GM23338 (cell line): Measurements from ENCODE around the gene NEU2. TPM values are rescaled to one million over a fixed set of nuclear protein-coding genes. Genes with fewer than 3 reads are reported as not detected.

Experiments
- ATAC-seq: fragments of 200-7000 bp; cut with Tn5 transposase; 3 replicates; pipeline ENCODE4 v1.9.1; 2020
- DNase-seq: peaks from one replicate; pipeline ENCODE4 v3.0.0-alpha.2; 2015; ENCODE audit warnings: low spot score
- H2AFZ ChIP-seq: fragments of 200-600 bp; sonication (generic); 2 replicates; pipeline ENCODE4 v1.8.0; 2016; ENCODE audit warnings: antibody characterized with exemption, mild to moderate bottlenecking, moderate library complexity
- H3F3A ChIP-seq: fragments of 200-600 bp; sonication (generic); replicated peaks from 2 replicates; pipeline ENCODE4 v1.8.0; 2017; ENCODE audit warnings: antibody characterized with exemption, mixed run types, low read depth
- H3K27ac ChIP-seq: fragments of 200-600 bp; sonication (generic); 2 replicates; pipeline ENCODE4 v1.6.1; 2016; ENCODE audit warnings: low read depth
- H3K27me3 ChIP-seq: fragments of 200-600 bp; sonication (generic); 2 replicates; pipeline ENCODE4 v1.8.0; 2016; ENCODE audit warnings: mild to moderate bottlenecking, mixed run types, moderate library complexity; ENCODE audit not compliant: insufficient read depth
- H3K36me3 ChIP-seq: fragments of 200-600 bp; sonication (generic); 2 replicates; pipeline ENCODE4 v1.8.0; 2016; ENCODE audit warnings: mild to moderate bottlenecking; ENCODE audit not compliant: insufficient read depth
- H3K4me1 ChIP-seq: fragments of 200-600 bp; sonication (generic); 2 replicates; pipeline ENCODE4 v1.8.0; 2016; ENCODE audit warnings: mild to moderate bottlenecking, moderate library complexity; ENCODE audit not compliant: insufficient read depth
- H3K4me2 ChIP-seq: fragments of 200-600 bp; sonication (generic); 2 replicates; pipeline ENCODE4 v1.7.1; 2017; ENCODE audit warnings: mixed run types
- H3K4me3 ChIP-seq: fragments of 200-600 bp; sonication (generic); 2 replicates; pipeline ENCODE4 v1.6.1; 2016; ENCODE audit warnings: mixed run types
- H3K79me2 ChIP-seq: fragments of 200-600 bp; sonication (generic); replicated peaks from 2 replicates; pipeline ENCODE4 v1.8.0; 2017; ENCODE audit warnings: mild to moderate bottlenecking; ENCODE audit not compliant: insufficient read depth
- H3K9me2 ChIP-seq: fragments of 200-600 bp; sonication (generic); 2 replicates; pipeline ENCODE4 v1.8.0; 2017; ENCODE audit not compliant: insufficient read depth
- H4K20me1 ChIP-seq: fragments of 200-600 bp; sonication (generic); replicated peaks from 2 replicates; pipeline ENCODE4 v1.8.0; 2017; ENCODE audit warnings: mild to moderate bottlenecking; ENCODE audit not compliant: insufficient read depth
- H3K27ac Mint-ChIP-seq: 2 replicates; pipeline ENCODE4 v1.8.0; 2020; ENCODE audit warnings: inconsistent platforms, mild to moderate bottlenecking, moderate library complexity, mixed read lengths
- H3K27me3 Mint-ChIP-seq: 3 replicates; pipeline ENCODE4 v1.8.0; 2022; ENCODE audit warnings: low read depth, mild to moderate bottlenecking, moderate library complexity, mixed read lengths, inconsistent platforms; ENCODE audit not compliant: insufficient read depth, poor library complexity
- H3K36me3 Mint-ChIP-seq: 3 replicates; pipeline ENCODE4 v1.8.0; 2021; ENCODE audit warnings: low read depth, mild to moderate bottlenecking, inconsistent platforms, moderate library complexity, mixed read lengths
- H3K4me1 Mint-ChIP-seq: 3 replicates; pipeline ENCODE4 v1.8.0; 2020; ENCODE audit warnings: mild to moderate bottlenecking, inconsistent platforms, mixed read lengths
- H3K4me3 Mint-ChIP-seq: 3 replicates; pipeline ENCODE4 v1.8.0; 2021; ENCODE audit warnings: moderate library complexity, mild to moderate bottlenecking, inconsistent platforms, mixed read lengths
- H3K9me3 Mint-ChIP-seq: 3 replicates; pipeline ENCODE4 v1.8.0; 2020; ENCODE audit warnings: moderate library complexity, mild to moderate bottlenecking, inconsistent platforms, mixed read lengths
- CREB1 ChIP-seq: fragments of 250-450 bp; sonication (Bioruptor Pico); IDR thresholded peaks from 2 replicates; pipeline ENCODE4 v1.5.0; 2020; ENCODE audit warnings: low read depth, mild to moderate bottlenecking, moderate library complexity
- CTCF ChIP-seq, 2 experiments: fragments of 200-600 bp in 1 of 2; sonication (generic) in 1 of 2; conservative IDR thresholded peaks; 2 replicates each; pipeline versions ENCODE4 v1.5.1 to v1.6.1; 2016 to 2017; ENCODE audit warnings: antibody characterized with exemption in 2 of 2, low read depth in 2 of 2, mild to moderate bottlenecking in 2 of 2, moderate library complexity in 1 of 2
- ETS1 ChIP-seq: IDR thresholded peaks from 2 replicates; pipeline ENCODE4 v1.6.1; 2016; ENCODE audit warnings: antibody characterized with exemption
- EZH2 ChIP-seq: fragments of 200-600 bp; sonication (generic); IDR thresholded peaks from one replicate; pipeline ENCODE4 v1.8.0; 2017; ENCODE audit warnings: antibody characterized with exemption, mild to moderate bottlenecking, low read depth; ENCODE audit not compliant: unreplicated experiment
- EZH2phosphoT487 ChIP-seq: fragments of 200-600 bp; sonication (generic); IDR thresholded peaks from one replicate; pipeline ENCODE4 v1.8.1; 2018; ENCODE audit warnings: antibody characterized with exemption; ENCODE audit not compliant: unreplicated experiment
- JUNB ChIP-seq: IDR thresholded peaks from one replicate; pipeline ENCODE4 v1.6.1; 2016; ENCODE audit warnings: antibody characterized with exemption; ENCODE audit not compliant: unreplicated experiment
- NANOG ChIP-seq: IDR thresholded peaks from 2 replicates; pipeline ENCODE4 v1.6.1; 2016; ENCODE audit warnings: antibody characterized with exemption, borderline replicate concordance
- POLR2AphosphoS5 ChIP-seq: IDR thresholded peaks from 2 replicates; pipeline ENCODE4 v1.6.1; 2016; ENCODE audit warnings: antibody characterized with exemption, low read depth
- REST ChIP-seq: IDR thresholded peaks from one replicate; pipeline ENCODE4 v1.6.1; 2018; ENCODE audit warnings: antibody characterized with exemption; ENCODE audit not compliant: unreplicated experiment
- STAT1 ChIP-seq: IDR thresholded peaks from one replicate; pipeline ENCODE4 v1.6.1; 2016; ENCODE audit warnings: antibody characterized with exemption; ENCODE audit not compliant: unreplicated experiment
- ZNF114 ChIP-seq: fragments of 250-450 bp; sonication (Bioruptor Pico); IDR thresholded peaks from 2 replicates; pipeline ENCODE4 v1.5.0; 2020; ENCODE audit warnings: mild to moderate bottlenecking, moderate library complexity
- ZNF331 ChIP-seq: fragments of 250-450 bp; sonication (Bioruptor Pico); IDR thresholded peaks from 2 replicates; pipeline ENCODE4 v1.5.0; 2020; ENCODE audit warnings: low read depth, mild to moderate bottlenecking, moderate library complexity
- ZNF462 ChIP-seq: fragments of 250-450 bp; sonication (Bioruptor Pico); IDR thresholded peaks from 2 replicates; pipeline ENCODE4 v1.5.0; 2020; ENCODE audit warnings: mild to moderate bottlenecking, moderate library complexity
- polyA plus RNA-seq: library from polyadenylated mRNA; unstranded; fragments of >200 nt; fragmentation: Nextera tagmentation; extraction: Ambion mirVana; gene quantifications from 2 replicates; pipeline ENCODE4 v1.2.1, GENCODE V29; 2016
- total RNA-seq: library from RNA; depleted of rRNA; stranded (reverse); fragments of >200 nt; shearing (Covaris generic); gene quantifications from 2 replicates; pipeline ENCODE4 v1.2.3, GENCODE V29; 2014

NEU2 gene
- total and polyA plus RNA-seq, 2 experiments from 2014 or later: not detected

- DNase-seq: no peak
- H3K27me3 ChIP-seq: no peaks in the 10 kb centered on the region
- Mint-ChIP-seq H3K4me1 (peaks cover 22% of the 10 kb centered on the region), H3K9me3 (no peaks in the 10 kb centered on the region), H3K4me3 (no peak overlapping the region), H3K27me3 (peaks cover 6% of the 10 kb centered on the region), H3K36me3 (no peaks in the 10 kb centered on the region), H3K27ac (no peak overlapping the region)
- H3K4me1 ChIP-seq: no peaks in the 10 kb centered on the region
- no peak overlapping the region for H3K4me3 ChIP-seq
- H3K27ac ChIP-seq: no peak overlapping the region
- peak overlapping the region; percentile 52; the same call in 1 of the 2 replicates for H2AFZ ChIP-seq
- H3F3A ChIP-seq: no peaks in the 10 kb centered on the region
- no peaks in the 10 kb centered on the region for H3K9me2 ChIP-seq
- H3K4me2 ChIP-seq: no peak overlapping the region
- H3K36me3 ChIP-seq: no peaks in the 10 kb centered on the region
- H3K79me2 ChIP-seq: no peaks in the 10 kb centered on the region
- H4K20me1 ChIP-seq: no peaks in the 10 kb centered on the region
- TF ChIP-seq REST: no peak
- TF ChIP-seq CTCF (conservative IDR thresholded peaks at IDR 0.05; ENCODE audit: low read depth in 2 of 2): no peak
- TF ChIP-seq ZNF114 (CRISPR knock-in tag): no peak
- TF ChIP-seq EZH2: no peak
- no peak for TF ChIP-seq ZNF462 (CRISPR knock-in tag)
- TF ChIP-seq CREB1 (CRISPR knock-in tag): no peak
- TF ChIP-seq STAT1: no peak
- no peak for TF ChIP-seq ETS1
- TF ChIP-seq POLR2AphosphoS5: no peak
- TF ChIP-seq EZH2phosphoT487: no peak
- TF ChIP-seq JUNB: no peak
- no peak for TF ChIP-seq NANOG
- TF ChIP-seq ZNF331 (CRISPR knock-in tag): no peak
- no peak for ATAC-seq
Observed at GRCh38 chr2:233062451-233062850, 30.0 kb downstream of the NEU2 start.
